HuH-7 (cell line): ENCODE measurements around the gene CHST6.
"Not testable (repeated sequence)": the region's sequence is repeated elsewhere in the genome, so short reads cannot be mapped to it uniquely, and the experiment has no call there.

Source experiments
- DNase-seq: peaks from one replicate; pipeline ENCODE4 v3.0.0; 2011; ENCODE audit warnings: low spot score

Gene CHST6

DNA sequence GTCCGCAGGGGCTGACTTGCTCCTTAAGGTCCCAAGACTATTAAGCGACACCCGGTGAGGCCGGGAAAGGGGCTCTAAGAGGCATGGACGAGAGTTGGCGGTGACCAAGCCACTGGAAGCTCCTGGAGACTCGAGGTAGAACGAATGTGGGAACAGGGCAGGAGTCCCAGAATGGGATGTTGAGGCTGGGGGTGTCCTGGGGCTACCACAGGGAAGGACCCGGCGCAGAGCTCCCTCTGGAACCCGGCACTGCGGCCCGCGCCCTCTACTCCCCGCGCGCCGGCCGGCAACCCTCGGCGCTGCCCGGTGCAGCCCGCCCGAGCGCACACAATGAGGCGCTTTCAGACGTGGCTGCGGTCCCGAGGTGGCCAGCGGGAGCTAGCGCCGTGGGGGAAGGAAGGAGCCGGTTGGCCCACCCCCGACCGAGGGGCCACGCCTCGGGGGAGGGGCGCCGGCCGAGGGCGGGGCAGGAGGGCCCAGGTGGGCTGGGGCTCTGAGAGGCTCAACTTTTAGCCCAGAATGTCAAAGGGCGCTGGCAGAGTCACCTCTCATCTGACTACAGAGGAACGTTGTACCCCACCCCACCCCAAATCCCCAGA is at the start of gene CHST6:
Gene CHST6, minus strand, starts transcription at position 366 of the 599 bp plus-strand sequence. CDS start 15,613 bp downstream, outside the sequence.
- peak; percentile 86 for DNase-seq

GRCh38 chr16:75542462-75542861 is 47.2 kb upstream of the CHST6 start:
- DNase-seq, result not testable (repeated sequence)

DNA sequence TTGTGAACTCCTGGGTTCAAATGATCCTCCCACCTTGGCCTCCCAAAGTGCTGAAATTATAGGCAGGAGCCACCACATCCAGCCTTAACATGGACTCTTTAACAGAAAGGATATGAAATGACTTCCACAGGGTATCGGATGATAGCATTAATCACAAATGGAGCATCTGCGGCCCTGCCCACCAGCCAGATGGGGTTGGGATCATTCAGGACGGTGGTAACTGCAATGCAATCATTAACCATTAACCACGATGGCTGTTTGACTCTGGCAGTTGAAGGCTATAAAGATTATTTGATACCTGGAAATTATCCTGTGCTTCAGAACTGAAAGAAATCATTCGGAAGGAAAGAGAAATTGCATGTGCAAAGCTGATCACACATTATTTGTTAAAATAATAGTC is 46.0 kb upstream of the CHST6 start:
- peak; percentile 71 for DNase-seq

GRCh38 chr16:75538882-75539565 is 43.8 kb upstream of the CHST6 start:
- DNase-seq, result not testable (repeated sequence)

GRCh38 chr16:75537776-75538175 is 42.5 kb upstream of the CHST6 start:
- no peak for DNase-seq

DNA sequence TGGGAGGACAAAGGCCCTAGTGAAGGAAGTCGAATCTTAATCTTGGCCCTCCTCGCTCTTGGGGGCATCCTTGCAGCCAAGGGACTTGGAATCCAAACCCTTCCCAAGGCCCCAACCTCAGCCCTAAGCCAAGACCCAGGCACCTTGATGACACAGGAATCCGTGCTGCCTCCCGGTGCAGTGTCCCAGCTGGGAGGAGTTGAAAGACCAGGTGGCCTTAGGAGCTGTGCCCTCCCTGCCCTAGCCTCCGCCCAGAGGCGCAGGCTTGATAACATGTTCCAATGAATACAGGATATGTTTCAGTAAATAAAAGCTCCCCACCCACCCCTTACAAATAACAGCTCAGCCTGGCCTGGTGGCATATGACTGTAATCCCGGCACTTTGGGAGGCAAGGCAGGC is 40.7 kb upstream of the CHST6 start, which contains the start of gene CHST5:
Gene CHST5, minus strand, starts transcription at position 208 of the 400 bp plus-strand sequence. CDS start 5,724 bp downstream, outside the sequence.
- DNase-seq, result no peak

DNA sequence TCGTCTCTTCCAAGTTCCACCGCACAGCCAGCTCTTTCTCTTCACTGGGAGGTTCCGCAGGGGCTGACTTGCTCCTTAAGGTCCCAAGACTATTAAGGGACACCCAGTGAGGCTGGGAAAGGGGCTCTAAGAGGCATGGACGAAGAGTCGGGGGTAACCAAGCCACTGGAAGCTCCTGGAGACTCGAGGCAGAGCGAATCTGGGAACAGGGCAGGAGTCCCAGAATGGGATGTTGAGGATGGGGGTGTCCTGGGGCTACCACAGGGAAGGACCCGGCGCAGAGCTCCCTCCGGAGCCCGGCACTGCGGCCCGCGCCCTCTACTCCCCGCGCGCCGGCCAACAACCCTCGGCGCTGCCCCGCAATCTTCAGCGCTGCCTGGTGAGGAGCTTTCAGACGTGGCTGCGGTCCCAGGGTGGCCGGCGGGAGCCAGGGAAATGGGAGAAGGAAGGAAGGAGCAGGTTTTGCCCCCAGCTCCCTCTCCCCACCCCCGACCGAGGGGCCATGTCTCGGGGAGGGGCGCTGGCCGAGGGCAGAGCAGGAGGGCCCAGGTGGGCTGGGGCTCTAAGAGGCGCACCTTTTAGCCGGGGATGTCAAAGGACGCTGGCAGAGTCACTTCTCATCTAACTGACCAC is 40.1 kb upstream of the CHST6 start:
- no peak for DNase-seq

GRCh38 chr16:75534560-75535205 is 39.4 kb upstream of the CHST6 start:
- no peak for DNase-seq

- no peak for DNase-seq
Measured at GRCh38 chr16:75532791-75533190, 37.5 kb upstream of the CHST6 start.

DNA sequence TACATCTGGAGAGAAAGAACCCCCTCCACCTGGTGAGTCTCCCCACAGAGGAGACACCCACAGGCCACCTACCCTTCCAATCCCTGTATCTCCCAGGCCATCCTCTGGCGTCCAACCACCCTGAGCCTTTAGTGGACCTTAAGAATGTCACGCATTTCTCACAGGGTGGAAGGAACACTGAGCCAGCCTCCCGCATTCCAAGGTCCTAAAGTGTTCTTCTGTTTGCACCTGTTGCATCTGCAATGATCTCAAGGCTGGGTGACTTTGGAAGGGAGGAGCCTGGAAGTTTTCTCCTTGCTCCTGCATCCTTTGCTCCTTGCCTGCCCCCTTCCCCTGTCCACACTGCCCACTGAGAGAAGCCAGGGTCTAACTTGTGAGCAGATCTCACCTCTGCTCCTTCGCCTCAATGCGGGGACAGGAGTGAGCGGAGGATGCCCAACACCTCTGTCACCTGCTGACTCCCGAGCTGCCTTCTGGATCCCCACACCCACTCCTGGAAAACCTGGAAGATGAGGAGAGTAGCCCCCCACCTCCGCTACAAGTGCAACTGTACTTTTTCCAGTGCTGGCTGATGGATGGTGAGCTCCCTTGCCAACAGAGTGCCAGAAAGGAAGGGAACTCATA is 37.0 kb upstream of the CHST6 start:
- no peak for DNase-seq

GRCh38 chr16:75529959-75530358 is 34.7 kb upstream of the CHST6 start:
- no peak for DNase-seq

- DNase-seq, result no peak
Measured at GRCh38 chr16:75529056-75529905, 34.0 kb upstream of the CHST6 start.

DNA sequence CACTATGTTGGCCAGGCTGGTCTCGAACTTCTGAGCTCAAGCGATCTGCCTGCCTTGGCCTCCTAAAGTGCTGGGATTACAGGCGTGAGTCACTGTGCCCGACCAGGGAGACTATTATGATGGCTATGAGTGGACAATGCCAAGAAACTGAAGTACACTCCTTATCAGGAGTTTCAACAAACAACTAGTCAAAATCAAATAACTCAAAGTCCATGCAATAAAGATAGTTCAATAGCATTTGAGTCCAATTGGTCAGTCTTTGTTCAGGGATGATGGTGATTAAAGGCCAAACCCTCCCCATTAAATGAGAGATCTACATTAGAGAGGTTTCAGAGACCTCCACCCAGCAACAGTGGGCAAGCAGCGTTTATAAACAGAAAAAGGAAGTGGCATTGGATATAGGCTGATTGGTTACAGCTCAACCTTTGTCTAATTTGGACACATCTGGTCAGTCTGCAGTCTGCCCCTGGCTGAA is 32.6 kb upstream of the CHST6 start:
- DNase-seq, result peak; percentile 65

DNA sequence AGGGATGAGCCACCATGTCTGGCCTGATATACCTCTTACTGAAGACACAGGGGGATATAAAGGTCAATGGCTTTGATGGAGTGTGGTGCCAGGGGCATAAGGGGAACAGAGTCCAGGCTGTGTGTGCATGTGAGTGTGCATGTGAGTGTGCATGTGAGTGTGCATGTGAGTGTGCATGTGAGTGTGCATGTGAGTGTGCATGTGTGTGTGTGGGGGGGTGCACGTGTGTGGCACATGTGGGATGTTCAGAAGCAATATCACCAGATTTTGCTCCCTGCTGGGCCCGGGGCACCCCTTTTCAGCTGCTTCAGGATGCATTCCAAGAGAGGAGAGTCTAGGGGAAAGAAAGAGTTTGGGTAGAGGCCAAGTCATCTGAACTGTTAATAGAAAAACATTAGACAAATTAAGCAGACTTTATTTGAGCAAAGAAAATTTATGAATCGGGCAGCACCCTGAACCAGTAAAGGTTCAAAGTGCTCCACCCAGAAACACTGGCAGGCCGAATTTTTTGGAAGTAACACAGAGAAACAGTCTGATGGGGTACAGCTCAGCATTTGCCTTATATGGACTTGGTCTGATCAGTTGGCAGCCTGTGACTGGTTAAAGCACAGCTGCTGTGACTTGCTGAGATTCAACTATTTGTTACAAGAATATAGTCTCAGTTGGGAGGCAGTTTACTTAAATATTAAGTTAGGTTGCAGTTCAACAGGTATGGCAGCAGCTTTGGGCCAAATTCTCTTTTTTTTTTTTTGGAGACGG is 31.0 kb upstream of the CHST6 start:
- no peak for DNase-seq

GRCh38 chr16:75519175-75519574 is 23.9 kb upstream of the CHST6 start:
- DNase-seq, result no peak

DNA sequence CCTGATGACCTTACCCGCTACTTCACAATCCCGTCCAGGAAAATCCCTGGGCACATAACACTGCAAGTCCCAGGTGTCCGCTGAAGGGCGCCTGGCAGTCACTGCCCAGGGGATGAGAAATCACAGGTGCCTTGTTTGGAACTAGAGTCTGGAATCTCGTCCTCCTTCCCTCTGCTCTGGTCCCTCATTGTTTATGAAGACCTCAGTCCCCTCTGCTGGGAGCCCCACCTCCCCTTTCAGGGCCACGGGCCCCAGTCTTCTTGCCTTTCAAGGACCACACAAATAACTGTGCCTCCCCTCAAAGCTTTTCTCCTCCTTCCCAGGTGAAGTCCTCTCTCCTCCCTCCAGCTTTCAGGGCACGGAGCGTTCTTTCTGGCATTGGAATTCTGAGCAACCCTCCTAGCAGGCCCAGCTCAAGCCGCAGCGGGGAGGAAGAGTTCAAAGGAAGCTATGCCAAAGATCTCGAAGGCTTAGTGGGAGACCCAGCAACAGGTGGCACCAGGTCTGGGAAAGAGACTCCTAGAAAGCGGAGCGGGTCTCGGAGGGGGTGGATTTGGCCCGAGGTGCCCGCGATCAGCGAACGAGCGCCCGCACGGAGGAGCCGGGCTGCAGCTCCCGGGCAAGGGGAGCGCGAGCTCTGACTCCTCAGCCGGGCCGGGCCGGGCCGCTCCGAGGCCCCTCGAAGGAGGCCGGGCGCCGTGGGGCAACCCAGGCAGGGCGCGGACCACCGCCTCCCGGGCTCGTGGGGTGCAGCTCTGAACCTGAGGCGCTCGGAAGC is 21.1 kb upstream of the CHST6 start:
- DNase-seq, result not testable (repeated sequence)

DNA sequence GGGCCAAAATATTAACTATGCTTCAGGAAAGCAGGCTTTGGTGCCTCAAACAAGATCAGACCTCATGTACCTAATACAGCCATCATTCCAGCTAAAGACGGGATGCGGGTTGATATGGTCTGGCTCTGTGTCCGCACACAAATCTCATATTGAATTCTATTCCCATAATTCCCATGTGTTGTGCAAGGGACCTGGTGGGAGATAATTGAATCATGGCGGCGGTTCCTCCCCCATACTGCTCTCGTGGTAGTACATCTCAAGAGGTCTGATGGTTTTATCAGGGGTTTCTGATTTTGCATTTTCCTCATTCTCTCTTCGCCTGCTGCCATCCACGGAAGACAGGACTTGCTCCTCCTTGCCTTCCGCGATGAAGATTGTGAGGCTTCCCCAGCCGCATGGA is 19.1 kb upstream of the CHST6 start:
- no peak for DNase-seq

DNA sequence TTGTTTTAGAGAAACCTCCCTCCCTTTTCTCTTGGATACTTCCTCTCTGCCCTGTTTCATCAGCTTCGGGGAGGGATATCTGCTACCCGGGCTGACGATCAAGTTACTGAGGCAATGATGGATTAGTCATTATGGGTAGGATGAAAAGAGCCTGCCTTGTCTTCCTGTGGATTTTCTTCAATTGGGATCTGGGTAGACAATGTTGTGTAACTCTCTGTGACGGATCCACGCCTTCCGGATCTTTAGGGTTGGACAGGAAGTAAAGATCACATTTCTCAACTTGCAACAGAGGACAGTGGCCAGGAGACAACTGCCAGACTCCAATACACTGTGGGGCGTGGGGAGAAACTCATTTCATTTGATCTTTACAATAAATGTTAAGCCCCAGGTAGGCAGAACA is 11.3 kb upstream of the CHST6 start:
- DNase-seq, result no peak

DNA sequence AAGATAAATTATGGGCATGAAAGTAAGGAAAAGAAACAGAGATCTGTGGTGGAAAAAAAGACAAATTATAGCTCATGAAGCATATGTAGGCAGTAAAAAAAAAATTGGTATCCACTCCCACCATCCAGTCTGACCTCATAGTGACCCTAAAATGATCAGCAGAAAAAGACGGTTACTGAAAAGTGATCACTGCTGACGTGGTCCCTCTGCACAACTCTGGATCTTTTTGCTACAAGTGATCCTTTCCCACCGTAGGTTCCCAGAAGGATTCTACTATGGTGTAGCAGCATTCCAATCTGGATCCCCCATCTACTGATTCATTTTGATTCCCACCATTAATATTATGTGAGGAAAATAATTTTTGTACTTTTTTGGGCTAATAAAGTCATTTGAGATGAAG is 10.9 kb upstream of the CHST6 start:
- DNase-seq, result no peak

GRCh38 chr16:75503801-75504200 is 8.6 kb upstream of the CHST6 start:
- no peak for DNase-seq
